Spleen (tissue), 11 donors: ENCODE data around the gene GPC3. TPM values are rescaled to one million over a fixed set of nuclear protein-coding genes. Genes with fewer than 3 reads are reported as not detected.

Experiments
- DNase-seq: peaks from one replicate; pipeline ENCODE4 v3.0.0-alpha.2; 2020
- H3K27ac ChIP-seq, 8 donors: fragments of 200-600 bp; sonication (generic) in 7 of 8; 1 replicate in 4 of 8; 2 replicates in 4 of 8; pipeline versions ENCODE4 v1.5.0 to v1.8.0; 2016 to 2021; ENCODE audit warnings: inconsistent platforms in 4 of 8, mild to moderate bottlenecking in 4 of 8, moderate library complexity in 1 of 8
- H3K27me3 ChIP-seq, 7 donors: fragments of 200-600 bp; sonication (generic) in 6 of 7; replicated peaks in 1 of 7; 1 replicate in 4 of 7; 2 replicates in 3 of 7; pipeline versions ENCODE4 v1.5.0 to v1.8.0; 2016 to 2021; ENCODE audit warnings: inconsistent platforms in 3 of 7, mild to moderate bottlenecking in 1 of 7
- H3K36me3 ChIP-seq, 6 donors: fragments of 200-600 bp; sonication (generic) in 5 of 6; 1 replicate in 4 of 6; 2 replicates in 2 of 6; pipeline versions ENCODE4 v1.5.0 to v1.8.0; 2016 to 2021; ENCODE audit warnings: inconsistent platforms in 2 of 6
- H3K4me1 ChIP-seq, 6 donors: fragments of 200-600 bp; sonication (generic) in 5 of 6; 1 replicate in 3 of 6; 2 replicates in 3 of 6; pipeline versions ENCODE4 v1.5.0 to v1.8.0; 2016 to 2021; ENCODE audit warnings: inconsistent platforms in 3 of 6
- H3K4me3 ChIP-seq, 8 donors: fragments of 200-600 bp; sonication (generic) in 7 of 8; 1 replicate in 4 of 8; 2 replicates in 4 of 8; pipeline versions ENCODE4 v1.5.0 to v1.8.0; 2016 to 2021; ENCODE audit warnings: inconsistent platforms in 4 of 8, mild to moderate bottlenecking in 4 of 8, moderate library complexity in 2 of 8
- H3K9me3 ChIP-seq, 8 donors: fragments of 200-600 bp; sonication (generic) in 7 of 8; 1 replicate in 4 of 8; 2 replicates in 4 of 8; pipeline versions ENCODE4 v1.5.0 to v1.8.0; 2016 to 2021; ENCODE audit warnings: inconsistent platforms in 4 of 8
- POLR2A ChIP-seq, 3 donors: fragments of 450-650 bp; IDR thresholded peaks; one replicate each; pipeline ENCODE4 v1.5.1; 2017; ENCODE audit warnings: antibody characterized with exemption in 3 of 3, mild to moderate bottlenecking in 1 of 3
- POLR2AphosphoS5 ChIP-seq, 3 donors: sonication (generic); formaldehyde crosslinking; IDR thresholded peaks; one replicate each; pipeline ENCODE4 v1.5.1; 2017; ENCODE audit warnings: antibody characterized with exemption in 3 of 3
- WGBS, 5 donors: extraction: QIAGEN DNeasy Blood & Tissue Kit in 3 of 5; methylation state at CpG; one replicate each; pipeline versions ENCODE4 v1.1.5 to v1.1.7; 2013 to 2018; 5-methylcytosine and 5-hydroxymethylcytosine counted together
- intact Hi-C: fragments of 100-400 bp; cut with DNase I; formaldehyde crosslinking; loops from one replicate; pipeline ENCODE4 v1.15.0; 2023; ENCODE audit warnings: low total_unique reads
- polyA plus RNA-seq, 3 donors: library from polyadenylated mRNA; stranded (reverse); fragments of 200-250 nt; gene quantifications; one replicate each; pipeline ENCODE4 v1.2.1, GENCODE V29; 2013
- total RNA-seq, 7 donors: library from RNA; depleted of rRNA in 3 of 7; stranded (reverse); fragments of >200 nt in 3 of 7; fragmentation: NEBNext Ultra II Directional in 4 of 7; extraction: Animal tissue kit (Norgen Biotek cat#: 25700) in 4 of 7; gene quantifications; one replicate each; pipeline versions ENCODE4 v1.1.0 to v1.2.1, GENCODE V29; 2016 to 2021
- TF ChIP-seq, protein P1 (sequence below), 11 experiments: fragments of 200-600 bp in 7 of 11; fragments of 450-650 bp in 4 of 11; sonication (generic) in 4 of 11; IDR thresholded peaks in 8 of 11; conservative IDR thresholded peaks in 3 of 11; 1 replicate in 7 of 11; 2 replicates in 4 of 11; pipeline versions ENCODE4 v1.4.0 to v1.8.0; 2016 to 2021; ENCODE audit warnings: antibody characterized with exemption in 11 of 11, inconsistent platforms in 4 of 11, mild to moderate bottlenecking in 1 of 11
- donor health status: healthy with polysubstance abuse.
- donor health status: DM: no; HTN: no; CAD: no; lungs with moderate emphysema.
- donor health status: DM: no; HTN: no; CAD: no.
- donor health status: Bipolar disorder and iron deficiency.
- donor health status: healthy.
- donor health status: DM: no; HTN: no; CAD: no.
- donor health status: DM: yes; HTN: yes; CAD: no.

Gene GPC3
- total and polyA plus RNA-seq, 10 donors, result 0.41 to 3.3 (median 1.5) TPM

DNA sequence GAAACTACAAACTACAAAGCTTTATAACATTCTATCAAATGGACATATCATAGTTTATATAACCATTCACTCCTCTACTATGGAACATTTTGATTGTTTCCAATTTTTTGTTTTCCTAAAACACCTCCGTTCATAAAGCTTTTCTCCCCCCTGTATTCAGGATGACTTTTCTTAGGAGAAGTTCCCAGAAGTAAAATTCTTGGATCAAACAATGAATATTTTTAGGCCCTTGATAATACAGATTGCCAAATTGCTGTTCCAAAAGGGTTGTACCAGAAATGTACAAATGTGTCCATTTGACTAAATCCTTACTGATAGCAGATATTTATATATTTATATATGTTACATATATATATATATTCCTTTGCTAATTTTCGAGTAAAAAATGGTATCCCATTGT lies 77.8 kb downstream of the GPC3 start:
- TF ChIP-seq POLR2AphosphoS5 (IDR thresholded peaks at IDR 0.05) (no peak), POLR2A (IDR thresholded peaks at IDR 0.05) (no peak)
- TF ChIP-seq, protein P1, sequence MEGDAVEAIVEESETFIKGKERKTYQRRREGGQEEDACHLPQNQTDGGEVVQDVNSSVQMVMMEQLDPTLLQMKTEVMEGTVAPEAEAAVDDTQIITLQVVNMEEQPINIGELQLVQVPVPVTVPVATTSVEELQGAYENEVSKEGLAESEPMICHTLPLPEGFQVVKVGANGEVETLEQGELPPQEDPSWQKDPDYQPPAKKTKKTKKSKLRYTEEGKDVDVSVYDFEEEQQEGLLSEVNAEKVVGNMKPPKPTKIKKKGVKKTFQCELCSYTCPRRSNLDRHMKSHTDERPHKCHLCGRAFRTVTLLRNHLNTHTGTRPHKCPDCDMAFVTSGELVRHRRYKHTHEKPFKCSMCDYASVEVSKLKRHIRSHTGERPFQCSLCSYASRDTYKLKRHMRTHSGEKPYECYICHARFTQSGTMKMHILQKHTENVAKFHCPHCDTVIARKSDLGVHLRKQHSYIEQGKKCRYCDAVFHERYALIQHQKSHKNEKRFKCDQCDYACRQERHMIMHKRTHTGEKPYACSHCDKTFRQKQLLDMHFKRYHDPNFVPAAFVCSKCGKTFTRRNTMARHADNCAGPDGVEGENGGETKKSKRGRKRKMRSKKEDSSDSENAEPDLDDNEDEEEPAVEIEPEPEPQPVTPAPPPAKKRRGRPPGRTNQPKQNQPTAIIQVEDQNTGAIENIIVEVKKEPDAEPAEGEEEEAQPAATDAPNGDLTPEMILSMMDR (IDR thresholded peaks at IDR 0.05 in 8 of 11, conservative IDR thresholded peaks at IDR 0.05 in 3 of 11), result no peak
- H3K36me3 ChIP-seq, result no peaks in the 10 kb centered on the region
- WGBS, 5 donors, result 63 to 85% (median 76%) methylated on average over 2 of the region's 2 CpGs
- intact Hi-C loops, result no loop called here
- DNase-seq, result no peak
- no peak overlapping the region for H3K4me3 ChIP-seq
- peaks cover 0 to 18% (median 0%) of the 10 kb centered on the region in 7 donors for H3K27me3 ChIP-seq
- H3K27ac ChIP-seq, result no peak overlapping the region
- no peaks in the 10 kb centered on the region for H3K9me3 ChIP-seq
- no peaks in the 10 kb centered on the region for H3K4me1 ChIP-seq

DNA sequence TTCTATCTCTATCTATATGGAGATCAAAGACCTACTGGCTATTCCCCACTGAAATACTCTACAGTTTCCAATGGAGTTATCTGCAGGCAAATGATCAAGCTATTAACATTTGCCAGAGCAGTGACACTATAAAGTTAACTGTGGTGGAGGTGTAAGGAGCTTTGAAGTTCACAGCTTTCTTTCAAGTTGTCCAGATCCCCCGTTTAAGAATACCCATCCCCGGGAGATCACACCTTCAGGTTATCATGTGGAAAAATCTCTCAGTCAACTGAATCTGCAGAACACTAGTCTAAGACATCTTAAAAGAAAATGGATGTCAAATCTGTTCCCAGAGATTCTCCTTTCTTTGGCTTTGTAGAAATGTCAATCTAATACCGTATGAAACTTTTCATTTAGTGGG lies 80.1 kb downstream of the GPC3 start:
- Histone ChIP-seq H3K36me3 (no peaks in the 10 kb centered on the region), H3K27me3 (peaks cover 0 to 11% (median 0%) of the 10 kb centered on the region in 7 donors), H3K4me3 (no peak overlapping the region), H3K9me3 (no peaks in the 10 kb centered on the region), H3K27ac (no peak overlapping the region), H3K4me1 (no peaks in the 10 kb centered on the region)
- WGBS, 5 donors, result 64 to 90% (median 69%) methylated on average over 3 of the region's 3 CpGs
- DNase-seq, result no peak
- no peak for TF ChIP-seq POLR2AphosphoS5 (IDR thresholded peaks at IDR 0.05)
- TF ChIP-seq, protein P1 (IDR thresholded peaks at IDR 0.05 in 8 of 11, conservative IDR thresholded peaks at IDR 0.05 in 3 of 11), result no peak
- TF ChIP-seq POLR2A (IDR thresholded peaks at IDR 0.05), result no peak
- intact Hi-C loops, result no loop called here

GRCh38 chrX:133897593-133898163 lies 87.7 kb downstream of the GPC3 start:
- intact Hi-C loops, result no loop called here
- no peak for DNase-seq
- H3K36me3 ChIP-seq, result no peaks in the 10 kb centered on the region
- H3K27ac ChIP-seq, result no peak overlapping the region
- no peaks in the 10 kb centered on the region for H3K4me1 ChIP-seq
- WGBS, 5 donors, result 66 to 88% (median 77%) methylated on average over 4 of the region's 4 CpGs
- no peak for TF ChIP-seq POLR2AphosphoS5 (IDR thresholded peaks at IDR 0.05)
- TF ChIP-seq, protein P1 (IDR thresholded peaks at IDR 0.05 in 8 of 11, conservative IDR thresholded peaks at IDR 0.05 in 3 of 11), result no peak
- TF ChIP-seq POLR2A (IDR thresholded peaks at IDR 0.05), result no peak
- no peak overlapping the region for H3K4me3 ChIP-seq
- H3K27me3 ChIP-seq, result no peaks in the 10 kb centered on the region
- no peaks in the 10 kb centered on the region for H3K9me3 ChIP-seq

DNA sequence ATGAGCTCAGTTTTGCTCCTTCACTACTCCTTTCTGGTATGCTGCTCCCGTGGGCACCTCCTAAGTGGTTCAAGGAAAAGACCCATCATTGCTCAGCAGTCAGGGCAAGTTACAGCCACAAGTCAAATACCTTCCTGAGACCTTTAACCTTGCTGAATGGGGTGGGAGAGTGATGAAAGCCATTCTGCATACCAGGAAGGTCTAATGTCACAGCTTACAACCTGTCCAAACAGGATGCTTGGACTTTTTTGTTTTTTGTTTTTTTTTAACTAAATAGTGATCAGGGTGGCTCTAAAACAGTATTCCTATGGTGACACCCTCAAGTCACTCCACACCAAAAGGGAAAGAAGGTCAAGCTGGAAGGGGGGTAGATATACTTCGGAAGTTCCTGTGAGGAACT lies 93.1 kb downstream of the GPC3 start:
- no peak for DNase-seq
- H3K4me3 ChIP-seq, result no peak overlapping the region
- 43 to 66% (median 63%) methylated on average over 2 of the region's 2 CpGs for WGBS, 5 donors

More for the DNA sequence above, 93.1 kb downstream of the GPC3 start:
- TF ChIP-seq POLR2AphosphoS5 (IDR thresholded peaks at IDR 0.05) (no peak), POLR2A (IDR thresholded peaks at IDR 0.05) (no peak)
- TF ChIP-seq, protein P1 (IDR thresholded peaks at IDR 0.05 in 8 of 11, conservative IDR thresholded peaks at IDR 0.05 in 3 of 11), result no peak
- H3K27ac ChIP-seq, result no peak overlapping the region
- H3K4me1 ChIP-seq, result no peaks in the 10 kb centered on the region
- intact Hi-C loops, result no loop called here
- no peaks in the 10 kb centered on the region for H3K36me3 ChIP-seq
- H3K9me3 ChIP-seq, result no peaks in the 10 kb centered on the region
- no peaks in the 10 kb centered on the region for H3K27me3 ChIP-seq
